DOHH2 (cell line): ENCODE measurements around the gene IL17D.

Source experiments
- H3F3A ChIP-seq: fragments of 200-600 bp; sonication (generic), shearing (Covaris generic); 2 replicates; pipeline ENCODE4 v1.6.0; 2016; ENCODE audit warnings: antibody characterized with exemption, mild to moderate bottlenecking; ENCODE audit not compliant: control insufficient read depth, insufficient read depth
- H3K27ac ChIP-seq: fragments of 200-600 bp; sonication (generic); 2 replicates; pipeline ENCODE4 v1.5.1; 2014; ENCODE audit warnings: low read depth, mild to moderate bottlenecking, low read length, moderate library complexity
- H3K27me3 ChIP-seq: fragments of 200-600 bp; sonication (generic); 2 replicates; pipeline ENCODE4 v1.6.1; 2014; ENCODE audit warnings: mild to moderate bottlenecking, low read length, mixed read lengths; ENCODE audit not compliant: control insufficient read depth
- H3K36me3 ChIP-seq: fragments of 200-600 bp; sonication (generic); 2 replicates; pipeline ENCODE4 v1.6.1; 2014; ENCODE audit warnings: mild to moderate bottlenecking, low read length, moderate library complexity, mixed read lengths; ENCODE audit not compliant: control insufficient read depth
- H3K4me1 ChIP-seq: fragments of 200-600 bp; sonication (generic); 2 replicates; pipeline ENCODE4 v1.6.1; 2014; ENCODE audit warnings: mild to moderate bottlenecking, low read length, mixed read lengths; ENCODE audit not compliant: control insufficient read depth
- H3K4me2 ChIP-seq: fragments of 200-600 bp; sonication (generic); 2 replicates; pipeline ENCODE4 v1.6.0; 2014; ENCODE audit warnings: mild to moderate bottlenecking, low read length, moderate library complexity
- H3K4me3 ChIP-seq: fragments of 200-600 bp; sonication (generic); 2 replicates; pipeline ENCODE4 v1.5.1; 2014; ENCODE audit warnings: mild to moderate bottlenecking, low read length, mixed read lengths
- H3K79me2 ChIP-seq: fragments of 200-600 bp; sonication (generic); 2 replicates; pipeline ENCODE4 v1.6.1; 2014; ENCODE audit warnings: mild to moderate bottlenecking, low read length, mixed read lengths; ENCODE audit not compliant: control insufficient read depth
- H3K9me2 ChIP-seq: fragments of 200-600 bp; sonication (generic); replicated peaks from 2 replicates; pipeline ENCODE4 v1.6.1; 2014; ENCODE audit warnings: mild to moderate bottlenecking, low read length, mixed read lengths; ENCODE audit not compliant: control insufficient read depth
- H3K9me3 ChIP-seq: fragments of 200-600 bp; sonication (generic); 2 replicates; pipeline ENCODE4 v1.6.1; 2014; ENCODE audit warnings: antibody characterized with exemption, low read length, mixed read lengths; ENCODE audit not compliant: control insufficient read depth, insufficient read depth
- H4K20me1 ChIP-seq: fragments of 200-600 bp; sonication (generic); 2 replicates; pipeline ENCODE4 v1.6.0; 2014; ENCODE audit warnings: low read depth, mild to moderate bottlenecking, antibody characterized with exemption, low read length, moderate library complexity; ENCODE audit not compliant: control insufficient read depth, insufficient read depth
- EZH2phosphoT487 ChIP-seq: fragments of 200-600 bp; sonication (generic); IDR thresholded peaks from 2 replicates; pipeline ENCODE4 v1.6.1; 2017; ENCODE audit warnings: borderline replicate concordance, mild to moderate bottlenecking, antibody characterized with exemption, low read length, moderate library complexity, mixed read lengths
- TF ChIP-seq, protein P1 (sequence below): fragments of 200-600 bp; sonication (generic); IDR thresholded peaks from one replicate; pipeline ENCODE4 v1.5.1; 2014; ENCODE audit warnings: antibody characterized with exemption, mild to moderate bottlenecking, low read depth, low read length; ENCODE audit not compliant: poor library complexity, severe bottlenecking

IL17D gene

DNA sequence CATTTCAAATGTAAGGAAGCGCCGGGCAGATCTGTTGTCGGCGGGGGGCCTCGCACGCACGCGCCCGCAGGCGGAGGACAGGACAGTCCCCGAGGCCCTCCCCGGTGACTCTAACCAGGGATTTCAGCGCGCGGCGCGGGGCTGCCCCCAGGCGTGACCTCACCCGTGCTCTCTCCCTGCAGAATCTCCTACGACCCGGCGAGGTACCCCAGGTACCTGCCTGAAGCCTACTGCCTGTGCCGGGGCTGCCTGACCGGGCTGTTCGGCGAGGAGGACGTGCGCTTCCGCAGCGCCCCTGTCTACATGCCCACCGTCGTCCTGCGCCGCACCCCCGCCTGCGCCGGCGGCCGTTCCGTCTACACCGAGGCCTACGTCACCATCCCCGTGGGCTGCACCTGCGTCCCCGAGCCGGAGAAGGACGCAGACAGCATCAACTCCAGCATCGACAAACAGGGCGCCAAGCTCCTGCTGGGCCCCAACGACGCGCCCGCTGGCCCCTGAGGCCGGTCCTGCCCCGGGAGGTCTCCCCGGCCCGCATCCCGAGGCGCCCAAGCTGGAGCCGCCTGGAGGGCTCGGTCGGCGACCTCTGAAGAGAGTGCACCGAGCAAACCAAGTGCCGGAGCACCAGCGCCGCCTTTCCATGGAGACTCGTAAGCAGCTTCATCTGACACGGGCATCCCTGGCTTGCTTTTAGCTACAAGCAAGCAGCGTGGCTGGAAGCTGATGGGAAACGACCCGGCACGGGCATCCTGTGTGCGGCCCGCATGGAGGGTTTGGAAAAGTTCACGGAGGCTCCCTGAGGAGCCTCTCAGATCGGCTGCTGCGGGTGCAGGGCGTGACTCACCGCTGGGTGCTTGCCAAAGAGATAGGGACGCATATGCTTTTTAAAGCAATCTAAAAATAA, 18.2 kb downstream of the IL17D start:
- Histone ChIP-seq H3K27ac (no peak overlapping the region), H3K9me3 (no peaks in the 10 kb centered on the region), H3K4me1 (no peaks in the 10 kb centered on the region), H3K9me2 (no peaks in the 10 kb centered on the region), H3F3A (no peaks in the 10 kb centered on the region), H3K79me2 (no peaks in the 10 kb centered on the region), H3K27me3 (no peaks in the 10 kb centered on the region), H3K36me3 (no peaks in the 10 kb centered on the region), H4K20me1 (no peaks in the 10 kb centered on the region), H3K4me2 (no peak overlapping the region), H3K4me3 (no peak overlapping the region)
- TF ChIP-seq, protein P1, sequence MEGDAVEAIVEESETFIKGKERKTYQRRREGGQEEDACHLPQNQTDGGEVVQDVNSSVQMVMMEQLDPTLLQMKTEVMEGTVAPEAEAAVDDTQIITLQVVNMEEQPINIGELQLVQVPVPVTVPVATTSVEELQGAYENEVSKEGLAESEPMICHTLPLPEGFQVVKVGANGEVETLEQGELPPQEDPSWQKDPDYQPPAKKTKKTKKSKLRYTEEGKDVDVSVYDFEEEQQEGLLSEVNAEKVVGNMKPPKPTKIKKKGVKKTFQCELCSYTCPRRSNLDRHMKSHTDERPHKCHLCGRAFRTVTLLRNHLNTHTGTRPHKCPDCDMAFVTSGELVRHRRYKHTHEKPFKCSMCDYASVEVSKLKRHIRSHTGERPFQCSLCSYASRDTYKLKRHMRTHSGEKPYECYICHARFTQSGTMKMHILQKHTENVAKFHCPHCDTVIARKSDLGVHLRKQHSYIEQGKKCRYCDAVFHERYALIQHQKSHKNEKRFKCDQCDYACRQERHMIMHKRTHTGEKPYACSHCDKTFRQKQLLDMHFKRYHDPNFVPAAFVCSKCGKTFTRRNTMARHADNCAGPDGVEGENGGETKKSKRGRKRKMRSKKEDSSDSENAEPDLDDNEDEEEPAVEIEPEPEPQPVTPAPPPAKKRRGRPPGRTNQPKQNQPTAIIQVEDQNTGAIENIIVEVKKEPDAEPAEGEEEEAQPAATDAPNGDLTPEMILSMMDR, result no peak
- no peak for TF ChIP-seq EZH2phosphoT487

DNA sequence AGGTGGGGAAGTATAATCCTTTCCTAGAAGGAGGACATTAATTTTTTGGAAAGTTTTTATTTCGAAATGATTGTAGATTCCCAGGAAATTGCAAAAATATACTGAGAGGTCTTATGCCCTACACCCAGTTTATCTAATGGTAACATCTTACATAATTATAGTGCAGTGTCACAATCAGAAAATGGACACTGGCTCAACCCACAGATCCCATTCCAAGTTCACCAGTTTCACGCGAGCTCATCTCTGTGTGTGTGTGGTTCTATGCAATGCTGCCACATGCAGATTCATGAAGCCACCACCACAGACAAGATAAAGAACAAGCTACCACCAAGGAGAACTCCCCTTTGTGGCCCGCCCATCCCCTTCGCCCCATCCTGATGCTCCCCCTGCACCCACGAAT, 24.4 kb downstream of the IL17D start:
- Histone ChIP-seq H4K20me1 (no peaks in the 10 kb centered on the region), H3K79me2 (no peaks in the 10 kb centered on the region), H3K27me3 (no peaks in the 10 kb centered on the region), H3K4me1 (no peaks in the 10 kb centered on the region), H3K36me3 (no peaks in the 10 kb centered on the region), H3K4me3 (no peak overlapping the region), H3K27ac (no peak overlapping the region), H3K9me3 (no peaks in the 10 kb centered on the region), H3K9me2 (no peaks in the 10 kb centered on the region), H3F3A (no peaks in the 10 kb centered on the region), H3K4me2 (no peak overlapping the region)
- TF ChIP-seq EZH2phosphoT487, result no peak
- TF ChIP-seq, protein P1, result no peak

DNA sequence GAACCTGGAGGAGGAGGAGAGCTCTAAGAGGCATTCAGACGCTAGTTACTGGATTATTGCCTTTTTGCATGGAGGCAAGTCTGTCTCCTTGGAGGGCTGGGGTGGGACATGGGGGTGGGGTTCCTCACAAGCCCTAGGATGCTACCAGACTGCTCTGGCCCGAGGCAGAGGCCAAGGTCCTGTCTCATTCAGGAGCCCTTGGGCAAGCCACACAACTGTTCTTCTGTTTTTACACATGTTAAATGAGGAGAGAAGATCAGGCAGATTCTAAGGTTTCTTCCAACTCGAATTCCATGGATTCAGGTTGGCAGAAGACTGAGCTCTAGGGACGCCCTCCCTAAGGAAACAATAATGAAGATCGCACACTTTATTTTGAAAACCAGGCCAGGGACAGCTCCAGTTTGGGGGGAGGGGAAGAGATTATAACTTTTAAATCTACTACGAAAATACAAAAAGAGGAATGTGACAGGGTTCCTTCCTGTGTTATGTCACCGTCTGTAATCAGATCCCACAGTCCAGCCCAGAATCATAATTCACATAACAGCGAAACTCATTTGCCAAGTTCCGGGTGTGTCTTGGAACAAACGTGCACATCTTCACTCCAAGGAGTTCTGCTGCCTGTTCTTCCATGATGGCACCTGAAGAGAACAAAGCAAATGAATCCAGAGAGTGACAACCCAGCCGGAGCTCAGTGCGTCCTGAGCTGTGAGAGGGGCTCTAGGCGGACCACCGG, 25.2 kb downstream of the IL17D start:
- no peaks in the 10 kb centered on the region for H3K9me2 ChIP-seq

More for the DNA sequence above, 25.2 kb downstream of the IL17D start:
- Histone ChIP-seq H4K20me1 (no peaks in the 10 kb centered on the region), H3K4me3 (no peak overlapping the region), H3K36me3 (no peaks in the 10 kb centered on the region), H3K27me3 (no peaks in the 10 kb centered on the region), H3K9me3 (no peaks in the 10 kb centered on the region), H3K27ac (no peak overlapping the region), H3K79me2 (no peaks in the 10 kb centered on the region), H3K4me2 (no peak overlapping the region), H3K4me1 (no peaks in the 10 kb centered on the region), H3F3A (no peaks in the 10 kb centered on the region)
- TF ChIP-seq, protein P1, result no peak
- no peak for TF ChIP-seq EZH2phosphoT487
